ENCODE results near the gene KLF3. TPM values are rescaled to one million over a fixed set of nuclear protein-coding genes. Genes with fewer than 3 reads are reported as not detected.
A peak's percentile ranks its signal among the peaks of the same experiment; 100 is the strongest.

KLF3 gene
- total and polyA plus RNA-seq, 9 of the 15 experiments (the other 6 are each of a cell fraction or from before 2014, with no cell fraction given): 9.9 to 47.2 (median 18.1) TPM

GRCh38 chr4:38671592-38671940 lies 7.6 kb downstream of the KLF3 start (continued):
- TF ChIP-seq CBFA2T2 (conservative IDR thresholded peaks at IDR 0.05) (no peak), ZNF165 (CRISPR knock-in tag; IDR thresholded peaks at IDR 0.05; ENCODE audit: borderline replicate concordance) (no peak), HDAC6 (IDR thresholded peaks at IDR 0.05; ENCODE audit: low read depth, low read length) (no peak), ZNF586 (CRISPR knock-in tag; conservative IDR thresholded peaks at IDR 0.05) (no peak), CREB5 (CRISPR knock-in tag; IDR thresholded peaks at IDR 0.05) (no peak), HDAC1 (IDR thresholded peaks at IDR 0.05) (peak in 1 of 2 experiments; percentile 54; a peak in 2 of 4 replicates), FOXO4 (CRISPR knock-in tag; IDR thresholded peaks at IDR 0.05) (no peak), ZNF347 (CRISPR knock-in tag; IDR thresholded peaks at IDR 0.05; ENCODE audit: low read depth) (no peak), CBX3 (IDR thresholded peaks at IDR 0.05; ENCODE audit: borderline replicate concordance in 1 of 2, low read length in 2 of 2) (0 out of 3 replicates have a peak, but pooled peaks of 1 of the 2 experiments have one; percentile 26), NFRKB (IDR thresholded peaks at IDR 0.05; ENCODE audit: low read depth) (no peak), CGGBP1 (CRISPR knock-in tag; IDR thresholded peaks at IDR 0.05) (no peak), SRSF9 (IDR thresholded peaks at IDR 0.05; ENCODE audit: borderline replicate concordance, low read depth, low read length) (no peak), ETV5 (CRISPR knock-in tag; IDR thresholded peaks at IDR 0.05; ENCODE audit: low read depth) (no peak), ATF6 (CRISPR knock-in tag; IDR thresholded peaks at IDR 0.05) (no peak), NFATC3 (IDR thresholded peaks at IDR 0.05) (no peak), ZFP30 (CRISPR knock-in tag; IDR thresholded peaks at IDR 0.05; ENCODE audit: borderline replicate concordance) (no peak), L3MBTL2 (IDR thresholded peaks at IDR 0.05) (no peak), PTBP1 (IDR thresholded peaks at IDR 0.05; ENCODE audit: low read depth, low read length) (peak; percentile 88; the same call in 1 of the 2 replicates), CTBP1 (IDR thresholded peaks at IDR 0.05; ENCODE audit: borderline replicate concordance) (no peak), TAF1 (IDR thresholded peaks at IDR 0.05; ENCODE audit: control insufficient read depth, extremely low read depth, insufficient read depth, low read length, severe bottlenecking) (no peak), POLR2B (IDR thresholded peaks at IDR 0.05; ENCODE audit: low read depth, partially characterized antibody) (no peak), STAT5B (CRISPR knock-in tag; IDR thresholded peaks at IDR 0.05) (no peak), ZNF140 (CRISPR knock-in tag; IDR thresholded peaks at IDR 0.05) (no peak)
- TF ChIP-seq, protein P1, sequence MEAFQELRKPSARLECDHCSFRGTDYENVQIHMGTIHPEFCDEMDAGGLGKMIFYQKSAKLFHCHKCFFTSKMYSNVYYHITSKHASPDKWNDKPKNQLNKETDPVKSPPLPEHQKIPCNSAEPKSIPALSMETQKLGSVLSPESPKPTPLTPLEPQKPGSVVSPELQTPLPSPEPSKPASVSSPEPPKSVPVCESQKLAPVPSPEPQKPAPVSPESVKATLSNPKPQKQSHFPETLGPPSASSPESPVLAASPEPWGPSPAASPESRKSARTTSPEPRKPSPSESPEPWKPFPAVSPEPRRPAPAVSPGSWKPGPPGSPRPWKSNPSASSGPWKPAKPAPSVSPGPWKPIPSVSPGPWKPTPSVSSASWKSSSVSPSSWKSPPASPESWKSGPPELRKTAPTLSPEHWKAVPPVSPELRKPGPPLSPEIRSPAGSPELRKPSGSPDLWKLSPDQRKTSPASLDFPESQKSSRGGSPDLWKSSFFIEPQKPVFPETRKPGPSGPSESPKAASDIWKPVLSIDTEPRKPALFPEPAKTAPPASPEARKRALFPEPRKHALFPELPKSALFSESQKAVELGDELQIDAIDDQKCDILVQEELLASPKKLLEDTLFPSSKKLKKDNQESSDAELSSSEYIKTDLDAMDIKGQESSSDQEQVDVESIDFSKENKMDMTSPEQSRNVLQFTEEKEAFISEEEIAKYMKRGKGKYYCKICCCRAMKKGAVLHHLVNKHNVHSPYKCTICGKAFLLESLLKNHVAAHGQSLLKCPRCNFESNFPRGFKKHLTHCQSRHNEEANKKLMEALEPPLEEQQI (IDR thresholded peaks at IDR 0.05): no peak

Measured in K562 (cell line).